ENCODE data around the gene PRRT1B.

DNA sequence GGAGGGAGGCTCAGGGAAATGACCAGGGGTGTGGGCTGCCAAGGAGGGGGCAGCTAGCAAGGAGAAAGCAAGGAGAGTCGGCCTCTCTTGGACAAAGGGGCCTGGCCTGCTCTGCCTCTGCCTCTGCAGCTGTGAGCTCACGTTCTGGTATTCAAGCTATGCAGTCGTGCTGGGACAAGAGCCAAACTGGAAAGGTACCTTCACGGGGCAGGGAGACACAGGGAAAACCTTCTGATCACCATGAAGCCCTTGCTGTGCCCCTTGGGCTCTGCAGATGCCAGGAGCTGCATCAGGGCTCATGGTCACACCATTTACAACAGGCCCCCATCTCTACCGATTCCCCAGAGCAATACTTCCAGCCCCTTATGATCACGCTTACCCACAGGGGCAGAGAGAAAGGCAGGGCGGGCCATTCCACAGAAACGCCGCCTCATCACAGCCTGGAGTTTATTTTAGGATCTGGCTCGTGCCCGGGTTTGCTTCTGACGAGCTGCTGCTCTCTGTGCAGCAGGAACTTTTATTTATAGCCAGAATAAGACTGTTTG lies 63.2 kb downstream of the PRRT1B start:
- TF ChIP-seq, protein P1, sequence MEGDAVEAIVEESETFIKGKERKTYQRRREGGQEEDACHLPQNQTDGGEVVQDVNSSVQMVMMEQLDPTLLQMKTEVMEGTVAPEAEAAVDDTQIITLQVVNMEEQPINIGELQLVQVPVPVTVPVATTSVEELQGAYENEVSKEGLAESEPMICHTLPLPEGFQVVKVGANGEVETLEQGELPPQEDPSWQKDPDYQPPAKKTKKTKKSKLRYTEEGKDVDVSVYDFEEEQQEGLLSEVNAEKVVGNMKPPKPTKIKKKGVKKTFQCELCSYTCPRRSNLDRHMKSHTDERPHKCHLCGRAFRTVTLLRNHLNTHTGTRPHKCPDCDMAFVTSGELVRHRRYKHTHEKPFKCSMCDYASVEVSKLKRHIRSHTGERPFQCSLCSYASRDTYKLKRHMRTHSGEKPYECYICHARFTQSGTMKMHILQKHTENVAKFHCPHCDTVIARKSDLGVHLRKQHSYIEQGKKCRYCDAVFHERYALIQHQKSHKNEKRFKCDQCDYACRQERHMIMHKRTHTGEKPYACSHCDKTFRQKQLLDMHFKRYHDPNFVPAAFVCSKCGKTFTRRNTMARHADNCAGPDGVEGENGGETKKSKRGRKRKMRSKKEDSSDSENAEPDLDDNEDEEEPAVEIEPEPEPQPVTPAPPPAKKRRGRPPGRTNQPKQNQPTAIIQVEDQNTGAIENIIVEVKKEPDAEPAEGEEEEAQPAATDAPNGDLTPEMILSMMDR (conservative IDR thresholded peaks at IDR 0.05; ENCODE audit: low read depth, low read length) = no peak
- TF ChIP-seq EZH2 (IDR thresholded peaks at IDR 0.05; ENCODE audit: borderline replicate concordance, low read depth, low read length, poor library complexity, severe bottlenecking) = no peak
